HCT116 (cell line): Measurements from ENCODE around the gene TMEM116.

Source experiments
- CTCF ChIP-seq, 3 experiments: fragments of 200-600 bp in 1 of 3; sonication (generic) in 1 of 3; IDR thresholded peaks in 2 of 3; conservative IDR thresholded peaks in 1 of 3; 2 replicates each; pipeline ENCODE4 v1.5.1; 2012 to 2017; ENCODE audit warnings: low read depth in 2 of 3, low read length in 2 of 3, antibody characterized with exemption in 1 of 3, borderline replicate concordance in 1 of 3, control low read depth in 1 of 3, mild to moderate bottlenecking in 1 of 3, mixed read lengths in 1 of 3, mixed run types in 1 of 3, moderate library complexity in 1 of 3; ENCODE audit not compliant: insufficient read depth in 1 of 3
- TF ChIP-seq, protein P1 (sequence below): IDR thresholded peaks from 2 replicates; pipeline ENCODE4 v1.6.1; 2012

DNA sequence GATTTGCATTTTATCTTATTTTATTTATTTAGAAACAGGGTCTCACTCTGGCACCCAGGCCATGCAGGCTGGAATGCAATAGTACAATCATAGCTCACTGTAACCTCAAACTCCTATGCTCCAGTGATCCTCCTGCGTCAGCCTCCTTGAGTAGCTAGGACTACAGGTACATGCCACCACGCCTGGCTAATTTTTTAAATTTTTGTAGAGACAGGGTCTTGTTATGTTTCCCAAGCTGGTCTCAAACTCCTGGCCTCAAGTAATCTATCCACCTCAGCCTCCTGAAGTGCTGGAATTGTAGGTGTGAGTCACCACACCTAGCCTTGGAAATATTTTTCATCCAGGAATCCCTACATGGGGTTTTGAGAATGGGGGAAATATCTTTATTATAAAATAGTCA lies 86.3 kb downstream of the TMEM116 start:
- TF ChIP-seq CTCF (IDR thresholded peaks at IDR 0.05 in 2 of 3, conservative IDR thresholded peaks at IDR 0.05 in 1 of 3; ENCODE audit: borderline replicate concordance in 1 of 3, insufficient read depth in 1 of 3, low read depth in 2 of 3, low read length in 2 of 3), result no peak
- TF ChIP-seq, protein P1, sequence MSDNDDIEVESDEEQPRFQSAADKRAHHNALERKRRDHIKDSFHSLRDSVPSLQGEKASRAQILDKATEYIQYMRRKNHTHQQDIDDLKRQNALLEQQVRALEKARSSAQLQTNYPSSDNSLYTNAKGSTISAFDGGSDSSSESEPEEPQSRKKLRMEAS, result no peak
